Esophagus squamous epithelium (tissue), 5 donors: Measurements from ENCODE around the gene MRC1. TPM values are rescaled to one million over a fixed set of nuclear protein-coding genes. Genes with fewer than 3 reads are reported as not detected.

Experiments
- DNase-seq: peaks from one replicate; lab custom pipeline; 2025; lab: John Stamatoyannopoulos, UW
- H3K27ac ChIP-seq, 4 donors: fragments of 200-600 bp; sonication (generic); one replicate each; pipeline ENCODE4 v1.5.1; 2016 to 2019; ENCODE audit warnings: mild to moderate bottlenecking in 1 of 4
- H3K27me3 ChIP-seq, 4 donors: fragments of 200-600 bp; sonication (generic); 1 replicate in 3 of 4; 2 replicates in 1 of 4; pipeline versions ENCODE4 v1.5.1 to v1.6.0; 2017 to 2021; ENCODE audit warnings: antibody characterized with exemption in 1 of 4
- H3K36me3 ChIP-seq, 3 donors: fragments of 200-600 bp; sonication (generic); one replicate each; pipeline ENCODE4 v1.5.1; 2016 to 2019
- H3K4me1 ChIP-seq, 3 donors: fragments of 200-600 bp; sonication (generic); one replicate each; pipeline ENCODE4 v1.5.1; 2017 to 2019
- H3K4me3 ChIP-seq, 4 donors: fragments of 200-600 bp; sonication (generic); 1 replicate in 3 of 4; 2 replicates in 1 of 4; pipeline ENCODE4 v1.5.1; 2016 to 2019; ENCODE audit warnings: mild to moderate bottlenecking in 2 of 4, moderate library complexity in 1 of 4
- H3K9me3 ChIP-seq, 3 donors: fragments of 200-600 bp; sonication (generic); one replicate each; pipeline ENCODE4 v1.5.1; 2016 to 2019
- CTCF ChIP-seq, 6 experiments: fragments of 450-650 bp in 4 of 6; fragments of 200-600 bp in 2 of 6; sonication (generic) in 2 of 6; IDR thresholded peaks; one replicate each; pipeline ENCODE4 v1.5.1; 2016 to 2019; ENCODE audit warnings: antibody characterized with exemption in 6 of 6, mild to moderate bottlenecking in 4 of 6, moderate library complexity in 4 of 6
- POLR2A ChIP-seq, 4 donors: fragments of 450-650 bp; IDR thresholded peaks; one replicate each; pipeline ENCODE4 v1.6.1; 2017; ENCODE audit warnings: antibody characterized with exemption in 4 of 4, mild to moderate bottlenecking in 4 of 4, moderate library complexity in 3 of 4
- WGBS, 2 donors: methylation state at CpG; one replicate each; pipeline ENCODE4 v1.1.5; 2018; 5-methylcytosine and 5-hydroxymethylcytosine counted together
- intact Hi-C: fragments of 100-400 bp; cut with DNase I; formaldehyde crosslinking; loops from one replicate; pipeline ENCODE4 v1.15.0; 2022
- total RNA-seq, 4 donors: library from RNA; depleted of rRNA; stranded (reverse); fragments of >200 nt; gene quantifications; one replicate each; pipeline ENCODE4 v1.1.0, GENCODE V29; 2016
- donor health status: DM: yes; HTN: yes; CAD: no.

Gene MRC1
- total RNA-seq, 4 donors from 2014 or later: 0.42 to 43.1 (median 15.1) TPM

GRCh38 chr10:17802976-17803375 lies 6.2 kb upstream of the MRC1 start:
- Histone ChIP-seq H3K36me3 (no peaks in the 10 kb centered on the region), H3K4me1 (no peaks in the 10 kb centered on the region), H3K4me3 (no peak overlapping the region), H3K27ac (no peak overlapping the region), H3K9me3 (no peaks in the 10 kb centered on the region), H3K27me3 (no peaks in the 10 kb centered on the region)
- 7 to 17% methylated on average over 1 of the region's 1 CpG for WGBS, 2 donors
- TF ChIP-seq CTCF (IDR thresholded peaks at IDR 0.05) (no peak), POLR2A (IDR thresholded peaks at IDR 0.05) (no peak)
- intact Hi-C loops: no loop called here
- DNase-seq: no peak

DNA sequence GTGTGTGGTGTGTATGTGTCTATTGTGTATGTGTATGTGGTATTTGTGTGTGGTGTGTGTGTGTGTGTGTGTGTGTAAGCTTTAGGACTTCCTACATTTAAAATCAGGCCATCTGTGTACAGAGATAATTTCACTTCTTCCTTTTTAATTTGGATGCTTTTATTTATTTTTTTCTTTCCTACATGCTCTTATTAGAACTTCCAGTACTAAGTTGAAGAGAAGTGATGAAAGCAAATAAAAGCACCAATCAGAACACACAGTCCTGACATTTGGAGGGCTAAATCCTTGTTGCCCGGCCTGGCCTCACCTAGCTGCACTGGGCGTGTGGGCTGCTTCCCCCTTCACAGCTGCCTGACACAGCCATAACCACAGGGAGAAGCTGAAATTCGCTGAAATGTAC lies 3.8 kb upstream of the MRC1 start:
- no peaks in the 10 kb centered on the region for H3K9me3 ChIP-seq
- no peak for TF ChIP-seq CTCF (IDR thresholded peaks at IDR 0.05)
- TF ChIP-seq POLR2A (IDR thresholded peaks at IDR 0.05): no peak
- no peaks in the 10 kb centered on the region for H3K27me3 ChIP-seq
- no peak overlapping the region for H3K4me3 ChIP-seq
- no peak overlapping the region for H3K27ac ChIP-seq
- no peak for DNase-seq
- H3K4me1 ChIP-seq: no peaks in the 10 kb centered on the region
- intact Hi-C loops: no loop called here
- WGBS, 2 donors: 37 to 68% methylated on average over 3 of the region's 3 CpGs
- H3K36me3 ChIP-seq: no peaks in the 10 kb centered on the region

GRCh38 chr10:17805921-17806577 lies 3.1 kb upstream of the MRC1 start:
- H3K4me1 ChIP-seq: no peaks in the 10 kb centered on the region
- no peaks in the 10 kb centered on the region for H3K27me3 ChIP-seq
- no peak overlapping the region for H3K4me3 ChIP-seq
- TF ChIP-seq CTCF (IDR thresholded peaks at IDR 0.05) (no peak), POLR2A (IDR thresholded peaks at IDR 0.05) (no peak)
- H3K27ac ChIP-seq: no peak overlapping the region
- no peaks in the 10 kb centered on the region for H3K36me3 ChIP-seq
- no peak for DNase-seq
- WGBS, 2 donors: 58 to 60% methylated on average over 6 to 7 of the region's 7 CpGs
- intact Hi-C loops: no loop called here
- H3K9me3 ChIP-seq: no peaks in the 10 kb centered on the region

GRCh38 chr10:17811146-17811865 lies 2.2 kb downstream of the MRC1 start:
- WGBS, 2 donors: 46 to 65% methylated on average over 3 to 4 of the region's 4 CpGs
- H3K4me3 ChIP-seq: peak overlapping the region in 2 of 4 donors; percentile 28 to 47
- no peaks in the 10 kb centered on the region for H3K9me3 ChIP-seq
- intact Hi-C loops: no loop called here
- no peak for TF ChIP-seq CTCF (IDR thresholded peaks at IDR 0.05)
- TF ChIP-seq POLR2A (IDR thresholded peaks at IDR 0.05): no peak
- no peaks in the 10 kb centered on the region for H3K27me3 ChIP-seq
- no peak for DNase-seq
- no peaks in the 10 kb centered on the region for H3K4me1 ChIP-seq
- no peak overlapping the region for H3K27ac ChIP-seq
- no peaks in the 10 kb centered on the region for H3K36me3 ChIP-seq

GRCh38 chr10:17814973-17815372 lies 5.8 kb downstream of the MRC1 start:
- no peaks in the 10 kb centered on the region for H3K9me3 ChIP-seq
- H3K36me3 ChIP-seq: no peaks in the 10 kb centered on the region
- WGBS, 2 donors: 42 to 55% methylated on average over 5 of the region's 5 CpGs
- no peak overlapping the region for H3K4me3 ChIP-seq
- no peak for DNase-seq
- intact Hi-C loops: no loop called here
- no peak overlapping the region for H3K27ac ChIP-seq
- TF ChIP-seq CTCF (IDR thresholded peaks at IDR 0.05) (no peak), POLR2A (IDR thresholded peaks at IDR 0.05) (no peak)
- H3K4me1 ChIP-seq: no peaks in the 10 kb centered on the region
- no peaks in the 10 kb centered on the region for H3K27me3 ChIP-seq
